ENCODE data around the gene IKZF4. TPM values are rescaled to one million over a fixed set of nuclear protein-coding genes. Genes with fewer than 3 reads are reported as not detected.
A peak's percentile ranks its signal among the peaks of the same experiment; 100 is the strongest.

Gene IKZF4
- total RNA-seq, 1 donor from 2014 or later = 5.7 TPM

DNA sequence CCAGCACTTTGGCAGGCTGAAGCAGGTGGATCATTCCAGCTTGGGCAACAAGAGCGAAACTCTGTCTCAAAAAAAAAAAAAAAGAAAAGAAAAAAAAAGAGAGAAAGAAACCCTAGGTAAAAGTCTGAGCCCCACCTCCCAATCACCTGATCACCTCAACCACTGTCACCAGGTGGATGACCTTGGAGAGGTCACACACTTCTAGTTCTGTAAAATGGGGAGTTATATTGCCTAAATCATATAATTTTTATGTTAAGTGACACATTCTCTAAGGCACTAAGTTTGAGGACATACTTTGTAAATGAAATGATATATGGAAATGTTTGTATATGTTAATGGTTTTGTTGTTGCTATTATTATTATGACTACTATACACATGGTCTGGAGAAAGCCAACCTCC lies 57.6 kb downstream of the IKZF4 start:
- TF ChIP-seq, protein P1, sequence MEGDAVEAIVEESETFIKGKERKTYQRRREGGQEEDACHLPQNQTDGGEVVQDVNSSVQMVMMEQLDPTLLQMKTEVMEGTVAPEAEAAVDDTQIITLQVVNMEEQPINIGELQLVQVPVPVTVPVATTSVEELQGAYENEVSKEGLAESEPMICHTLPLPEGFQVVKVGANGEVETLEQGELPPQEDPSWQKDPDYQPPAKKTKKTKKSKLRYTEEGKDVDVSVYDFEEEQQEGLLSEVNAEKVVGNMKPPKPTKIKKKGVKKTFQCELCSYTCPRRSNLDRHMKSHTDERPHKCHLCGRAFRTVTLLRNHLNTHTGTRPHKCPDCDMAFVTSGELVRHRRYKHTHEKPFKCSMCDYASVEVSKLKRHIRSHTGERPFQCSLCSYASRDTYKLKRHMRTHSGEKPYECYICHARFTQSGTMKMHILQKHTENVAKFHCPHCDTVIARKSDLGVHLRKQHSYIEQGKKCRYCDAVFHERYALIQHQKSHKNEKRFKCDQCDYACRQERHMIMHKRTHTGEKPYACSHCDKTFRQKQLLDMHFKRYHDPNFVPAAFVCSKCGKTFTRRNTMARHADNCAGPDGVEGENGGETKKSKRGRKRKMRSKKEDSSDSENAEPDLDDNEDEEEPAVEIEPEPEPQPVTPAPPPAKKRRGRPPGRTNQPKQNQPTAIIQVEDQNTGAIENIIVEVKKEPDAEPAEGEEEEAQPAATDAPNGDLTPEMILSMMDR (IDR thresholded peaks at IDR 0.05; ENCODE audit: insufficient read depth, low read length, poor library complexity, severe bottlenecking) = no peak
- Histone ChIP-seq H3K4me3 (ENCODE audit: low read depth, low read length) (no peak overlapping the region), H3K27me3 (ENCODE audit: control insufficient read depth, insufficient read depth, low read length) (peaks cover 7% of the 10 kb centered on the region), H3K36me3 (ENCODE audit: control insufficient read depth, insufficient read depth, low read length) (no peaks in the 10 kb centered on the region)
- DNase-seq (ENCODE audit: low read depth) = no peak

DNA sequence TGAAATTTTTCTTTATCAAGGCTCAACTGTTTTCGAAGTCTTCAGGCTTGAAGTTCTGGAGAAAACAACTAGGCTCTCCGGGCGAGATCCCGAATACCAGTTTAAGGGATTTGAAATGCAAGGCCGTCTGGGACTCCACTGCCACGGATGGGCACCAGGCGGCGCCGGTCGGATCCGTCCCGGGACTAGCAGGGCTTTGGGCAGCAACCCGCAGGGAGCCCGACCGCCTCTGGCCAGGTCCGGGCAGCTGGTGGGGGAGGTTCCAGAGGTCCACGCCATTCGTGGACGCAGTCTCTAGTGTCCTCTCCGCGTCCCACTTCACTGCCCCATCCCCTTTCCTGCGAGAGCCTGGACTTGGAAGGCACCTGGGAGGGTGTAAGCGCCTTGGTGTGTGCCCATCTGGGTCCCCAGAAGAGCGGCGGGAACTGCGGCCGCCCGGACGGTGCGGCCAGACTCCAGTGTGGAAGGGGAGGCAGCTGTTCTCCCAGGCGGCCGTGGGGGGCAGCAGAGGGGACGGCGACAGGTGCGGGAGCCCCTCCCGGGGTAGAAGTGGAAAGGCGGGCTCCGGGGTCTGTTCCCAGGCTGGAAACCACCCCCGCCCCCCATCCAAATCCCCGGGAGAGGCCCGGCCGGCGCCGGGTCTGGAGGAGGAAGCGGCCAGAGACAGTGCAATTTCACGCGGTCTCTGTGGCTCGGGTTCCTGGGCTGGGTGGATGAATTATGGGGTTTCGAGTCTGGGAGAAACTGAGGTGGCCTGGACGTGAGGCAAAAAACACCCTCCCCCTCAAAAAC lies 58.3 kb downstream of the IKZF4 start:
- Histone ChIP-seq H3K4me3 (ENCODE audit: low read depth, low read length) (peak overlapping the region; percentile 50), H3K27me3 (ENCODE audit: control insufficient read depth, insufficient read depth, low read length) (peaks cover 7% of the 10 kb centered on the region), H3K36me3 (ENCODE audit: control insufficient read depth, insufficient read depth, low read length) (no peaks in the 10 kb centered on the region)
- peak; percentile 62 for DNase-seq (ENCODE audit: low read depth)
- TF ChIP-seq, protein P1 (IDR thresholded peaks at IDR 0.05; ENCODE audit: insufficient read depth, low read length, poor library complexity, severe bottlenecking) = peak; percentile 85

DNA sequence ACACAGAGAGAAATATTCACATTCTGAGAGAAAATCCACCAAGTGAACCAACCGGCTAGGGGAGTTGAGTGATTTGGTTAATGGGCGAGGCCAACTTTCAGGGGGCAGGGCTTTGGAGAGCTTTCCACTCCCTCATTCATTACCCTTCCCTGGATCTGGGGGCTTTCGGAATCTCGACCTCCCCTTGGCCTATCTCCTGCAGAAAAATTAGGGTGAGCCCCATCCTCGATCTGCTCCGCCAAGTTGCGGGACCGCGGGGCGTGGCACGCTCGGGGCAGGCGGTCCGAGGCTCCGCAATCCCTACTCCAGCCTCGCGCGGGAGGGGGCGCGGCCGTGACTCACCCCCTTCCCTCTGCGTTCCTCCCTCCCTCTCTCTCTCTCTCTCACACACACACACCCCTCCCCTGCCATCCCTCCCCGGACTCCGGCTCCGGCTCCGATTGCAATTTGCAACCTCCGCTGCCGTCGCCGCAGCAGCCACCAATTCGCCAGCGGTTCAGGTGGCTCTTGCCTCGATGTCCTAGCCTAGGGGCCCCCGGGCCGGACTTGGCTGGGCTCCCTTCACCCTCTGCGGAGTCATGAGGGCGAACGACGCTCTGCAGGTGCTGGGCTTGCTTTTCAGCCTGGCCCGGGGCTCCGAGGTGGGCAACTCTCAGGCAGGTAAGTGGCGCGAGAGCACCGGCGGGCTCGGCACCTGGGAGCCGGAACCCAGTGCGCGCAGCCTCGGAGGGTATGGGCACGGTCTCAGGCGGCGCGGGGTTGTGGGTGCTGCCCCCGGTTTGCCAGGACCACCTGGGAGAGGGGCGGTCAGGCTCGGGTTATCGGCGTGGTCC lies 59.1 kb downstream of the IKZF4 start, which contains the start of gene ERBB3:
ERBB3 (plus strand) TSS at position 443 of the 833 bp plus-strand sequence; CDS start at position 579, 136 bp downstream.
- Histone ChIP-seq H3K36me3 (ENCODE audit: control insufficient read depth, insufficient read depth, low read length) (no peaks in the 10 kb centered on the region), H3K27me3 (ENCODE audit: control insufficient read depth, insufficient read depth, low read length) (peaks cover 7% of the 10 kb centered on the region), H3K4me3 (ENCODE audit: low read depth, low read length) (peak within 1 kb of the TSS; percentile 50)
- DNase-seq (ENCODE audit: low read depth) = no peak
- TF ChIP-seq, protein P1 (IDR thresholded peaks at IDR 0.05; ENCODE audit: insufficient read depth, low read length, poor library complexity, severe bottlenecking) = no peak

DNA sequence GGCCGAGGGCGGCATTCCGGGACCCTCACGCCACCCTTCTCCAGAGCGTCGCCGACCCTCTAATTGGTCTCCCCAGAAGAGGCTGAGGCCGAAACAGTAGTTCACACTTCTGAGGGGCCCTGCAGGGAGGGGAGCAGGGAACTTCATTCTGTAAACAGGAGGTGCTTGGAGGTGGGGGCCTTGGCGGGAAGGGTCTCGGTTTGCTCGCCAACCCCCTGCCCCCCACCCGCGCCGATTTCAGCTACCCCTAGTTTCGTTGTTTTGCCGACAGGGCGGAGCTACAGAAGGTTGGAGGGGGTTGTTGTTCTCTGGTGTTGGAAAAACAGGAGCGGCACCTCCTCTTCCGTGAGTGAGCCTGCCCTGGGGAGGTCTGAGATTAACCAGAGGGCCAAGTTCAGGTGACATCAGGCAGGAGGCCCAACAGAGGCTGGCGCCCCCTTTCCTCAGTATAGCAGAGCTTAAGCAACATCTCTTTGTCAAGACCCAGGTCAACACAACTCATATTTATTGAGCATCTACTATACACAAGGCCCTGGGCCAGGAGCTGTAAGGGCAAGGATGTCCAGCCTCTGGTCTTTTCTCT lies 59.8 kb downstream of the IKZF4 start:
- TF ChIP-seq, protein P1 (IDR thresholded peaks at IDR 0.05; ENCODE audit: insufficient read depth, low read length, poor library complexity, severe bottlenecking) = peak; percentile 5
- H3K27me3 ChIP-seq (ENCODE audit: control insufficient read depth, insufficient read depth, low read length) = peaks cover 7% of the 10 kb centered on the region
- DNase-seq (ENCODE audit: low read depth) = no peak
- no peaks in the 10 kb centered on the region for H3K36me3 ChIP-seq (ENCODE audit: control insufficient read depth, insufficient read depth, low read length)
- H3K4me3 ChIP-seq (ENCODE audit: low read depth, low read length) = peak overlapping the region; percentile 50

DNA sequence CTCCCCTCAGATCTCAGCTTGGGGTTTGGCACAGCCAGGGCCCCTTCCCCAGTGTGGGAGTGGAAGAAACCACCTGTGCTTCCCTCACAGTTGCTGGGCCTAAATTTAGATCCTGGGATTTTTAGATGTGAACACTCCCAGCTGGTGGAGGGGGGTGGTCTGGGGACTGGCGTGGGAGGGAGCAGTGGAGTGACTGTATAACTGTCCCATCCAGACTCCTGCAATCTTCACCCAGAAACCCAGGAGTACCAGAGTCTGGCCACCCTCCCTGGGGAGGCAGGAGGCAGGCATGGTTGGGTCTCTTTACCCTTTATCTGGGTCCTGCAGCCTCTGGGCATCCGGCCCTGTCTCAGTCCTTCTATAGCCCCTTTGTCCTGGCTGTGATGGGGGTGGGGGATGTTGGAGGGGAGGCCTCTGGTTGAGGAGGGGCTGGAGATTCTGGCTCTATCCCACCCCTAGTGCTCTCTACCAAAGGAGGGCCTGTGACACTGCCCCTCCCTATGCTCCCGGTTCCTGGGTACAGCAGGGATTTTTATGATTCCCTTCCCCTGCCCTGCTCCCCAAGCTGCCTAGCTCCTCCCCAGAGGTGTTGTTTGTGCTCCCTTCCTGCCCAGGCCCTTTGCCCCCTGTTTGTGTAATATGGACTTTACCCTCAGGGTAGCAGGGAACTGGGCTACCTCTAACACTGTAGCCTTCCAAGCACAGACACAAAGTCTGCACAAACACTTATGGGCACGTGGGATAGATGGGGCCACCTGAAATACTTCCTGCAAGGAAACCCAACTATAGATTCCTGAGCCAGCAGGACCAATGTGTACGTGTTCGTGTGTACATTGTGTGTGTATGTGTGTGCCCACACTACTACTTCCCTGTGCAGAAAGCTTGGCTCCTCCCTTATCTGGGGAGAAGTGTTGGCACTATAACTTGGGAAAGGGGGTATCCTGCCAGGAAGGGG lies 60.8 kb downstream of the IKZF4 start:
- DNase-seq (ENCODE audit: low read depth) = no peak
- no peak overlapping the region for H3K4me3 ChIP-seq (ENCODE audit: low read depth, low read length)
- H3K27me3 ChIP-seq (ENCODE audit: control insufficient read depth, insufficient read depth, low read length) = peaks cover 7% of the 10 kb centered on the region
- H3K36me3 ChIP-seq (ENCODE audit: control insufficient read depth, insufficient read depth, low read length) = no peaks in the 10 kb centered on the region
- TF ChIP-seq, protein P1 (IDR thresholded peaks at IDR 0.05; ENCODE audit: insufficient read depth, low read length, poor library complexity, severe bottlenecking) = no peak

Data from kidney epithelial cell (primary cell).